Tibial artery (tissue), 4 donors: ENCODE results near the gene C13orf46.
A peak's percentile ranks its signal among the peaks of the same experiment; 100 is the strongest.

ENCODE experiments used
- DNase-seq, 2 donors: peaks; one replicate each; pipeline ENCODE4 v3.0.0-alpha.2; 2019
- H3K27ac ChIP-seq, 2 donors: fragments of 200-600 bp; sonication (generic) in 1 of 2; 1 replicate in 1 of 2; 2 replicates in 1 of 2; pipeline ENCODE4 v1.5.1; 2018 to 2019; ENCODE audit warnings: mild to moderate bottlenecking in 1 of 2
- H3K27me3 ChIP-seq, 2 donors: fragments of 200-600 bp; sonication (generic) in 1 of 2; one replicate each; pipeline versions ENCODE4 v1.5.1 to v1.6.0; 2016 to 2019
- H3K36me3 ChIP-seq, 3 donors: fragments of 200-600 bp; sonication (generic) in 2 of 3; one replicate each; pipeline ENCODE4 v1.5.1; 2016 to 2019; ENCODE audit warnings: mild to moderate bottlenecking in 2 of 3
- H3K4me1 ChIP-seq, 4 donors: fragments of 200-600 bp; sonication (generic) in 2 of 4; 1 replicate in 3 of 4; 2 replicates in 1 of 4; pipeline ENCODE4 v1.5.1; 2016 to 2019
- H3K4me3 ChIP-seq, 2 donors: fragments of 200-600 bp; sonication (generic) in 1 of 2; 1 replicate in 1 of 2; 2 replicates in 1 of 2; pipeline ENCODE4 v1.5.1; 2018 to 2019; ENCODE audit warnings: mild to moderate bottlenecking in 2 of 2
- H3K9me3 ChIP-seq, 3 donors: fragments of 200-600 bp; sonication (generic) in 1 of 3; one replicate each; pipeline ENCODE4 v1.5.1; 2016 to 2019
- CTCF ChIP-seq, 2 experiments: fragments of 200-600 bp in 1 of 2; fragments of 450-650 bp in 1 of 2; IDR thresholded peaks; one replicate each; pipeline ENCODE4 v1.5.1; 2017 to 2019; ENCODE audit warnings: antibody characterized with exemption in 2 of 2, mild to moderate bottlenecking in 1 of 2, moderate library complexity in 1 of 2
- intact Hi-C: fragments of 100-400 bp; cut with DNase I; formaldehyde crosslinking; loops from one replicate; pipeline ENCODE4 v1.15.0; 2023; ENCODE audit warnings: low total_unique reads

The C13orf46 gene

GRCh38 chr13:113978741-113979481, 5.0 kb upstream of the C13orf46 start:
- no peaks in the 10 kb centered on the region for H3K27me3 ChIP-seq
- H3K36me3 ChIP-seq: peaks cover 20 to 75% (median 68%) of the 10 kb centered on the region in 3 donors
- no peak overlapping the region for H3K27ac ChIP-seq
- H3K9me3 ChIP-seq: no peaks in the 10 kb centered on the region
- TF ChIP-seq CTCF (IDR thresholded peaks at IDR 0.05): no peak
- intact Hi-C loops: no loop called here
- DNase-seq: peak in 1 of 2 donors; percentile 60
- H3K4me1 ChIP-seq: peaks cover 0 to 13% (median 8%) of the 10 kb centered on the region in 4 donors
- no peak overlapping the region for H3K4me3 ChIP-seq

- no peak for TF ChIP-seq CTCF (IDR thresholded peaks at IDR 0.05)
- Histone ChIP-seq H3K36me3 (peaks cover 20 to 84% (median 76%) of the 10 kb centered on the region in 3 donors), H3K4me1 (peaks cover 0 to 13% (median 8%) of the 10 kb centered on the region in 4 donors), H3K27me3 (no peaks in the 10 kb centered on the region), H3K4me3 (no peak overlapping the region), H3K9me3 (no peaks in the 10 kb centered on the region), H3K27ac (no peak overlapping the region)
- intact Hi-C loops: no loop called here
- DNase-seq: peak in 1 of 2 donors; percentile 51
These were observed 4.1 kb upstream of the C13orf46 start for GRCh38 chr13:113977976-113978375.

GRCh38 chr13:113976711-113977684, 3.1 kb upstream of the C13orf46 start:
- DNase-seq: peak in 1 of 2 donors; percentile 65
- TF ChIP-seq CTCF (IDR thresholded peaks at IDR 0.05): no peak
- Histone ChIP-seq H3K4me1 (peaks cover 0 to 13% (median 8%) of the 10 kb centered on the region in 4 donors), H3K4me3 (no peak overlapping the region), H3K36me3 (peaks cover 20 to 80% (median 68%) of the 10 kb centered on the region in 3 donors), H3K27ac (no peak overlapping the region), H3K27me3 (no peaks in the 10 kb centered on the region), H3K9me3 (no peaks in the 10 kb centered on the region)
- intact Hi-C loops: no loop called here

- H3K4me3 ChIP-seq: no peak overlapping the region
- TF ChIP-seq CTCF (IDR thresholded peaks at IDR 0.05): no peak
- no peaks in the 10 kb centered on the region for H3K9me3 ChIP-seq
- H3K27me3 ChIP-seq: no peaks in the 10 kb centered on the region
- intact Hi-C loops: no loop called here
- DNase-seq: peak in 1 of 2 donors; percentile 45
- no peak overlapping the region for H3K27ac ChIP-seq
- peaks cover 0 to 23% (median 18%) of the 10 kb centered on the region in 4 donors for H3K4me1 ChIP-seq
- peaks cover 20 to 64% (median 52%) of the 10 kb centered on the region in 3 donors for H3K36me3 ChIP-seq
These were observed 1.5 kb upstream of the C13orf46 start for GRCh38 chr13:113975416-113975815.

GRCh38 chr13:113974304-113975281, 717 bp upstream of the C13orf46 start:
- Histone ChIP-seq H3K27ac (no peak overlapping the region), H3K27me3 (no peaks in the 10 kb centered on the region), H3K36me3 (peaks cover 17 to 55% (median 47%) of the 10 kb centered on the region in 3 donors), H3K4me3 (no peak overlapping the region), H3K9me3 (no peaks in the 10 kb centered on the region), H3K4me1 (peaks cover 0 to 23% (median 19%) of the 10 kb centered on the region in 4 donors)
- intact Hi-C loops: no loop called here
- peak in 1 of 2 donors; percentile 60 for DNase-seq
- TF ChIP-seq CTCF (IDR thresholded peaks at IDR 0.05): no peak
